Lower leg skin (tissue), 4 donors: ENCODE measurements around the gene PYGO1. TPM values are rescaled to one million over a fixed set of nuclear protein-coding genes. Genes with fewer than 3 reads are reported as not detected.

Experiments used
- DNase-seq, 2 donors: peaks; one replicate each; pipeline ENCODE4 v3.0.0-alpha.2; 2019; ENCODE audit warnings: low spot score in 2 of 2
- H3K4me3 ChIP-seq: fragments of 200-600 bp; sonication (generic); 2 replicates; pipeline ENCODE4 v1.5.1; 2017; ENCODE audit warnings: mild to moderate bottlenecking, low read depth; ENCODE audit not compliant: poor library complexity, severe bottlenecking
- CTCF ChIP-seq, 3 donors: fragments of 450-650 bp; IDR thresholded peaks; one replicate each; pipeline ENCODE4 v1.5.1; 2016; ENCODE audit warnings: antibody characterized with exemption in 3 of 3, mild to moderate bottlenecking in 3 of 3, moderate library complexity in 2 of 3
- POLR2A ChIP-seq, 2 donors: fragments of 450-650 bp; IDR thresholded peaks; one replicate each; pipeline ENCODE4 v1.6.1; 2016 to 2017; ENCODE audit warnings: antibody characterized with exemption in 2 of 2, mild to moderate bottlenecking in 1 of 2, moderate library complexity in 1 of 2
- WGBS, 2 donors: methylation state at CpG; one replicate each; pipeline ENCODE4 v1.1.5; 2018; 5-methylcytosine and 5-hydroxymethylcytosine counted together
- intact Hi-C: fragments of 100-400 bp; cut with DNase I; formaldehyde crosslinking; loops from one replicate; pipeline ENCODE4 v1.15.0; 2023; ENCODE audit warnings: low total_unique reads
- total RNA-seq, 4 donors: library from RNA; depleted of rRNA; stranded (reverse); fragments of >200 nt; gene quantifications; one replicate each; pipeline ENCODE4 v1.1.0, GENCODE V29; 2016

The PYGO1 gene
- total RNA-seq, 4 donors from 2014 or later, result 1.8 to 4.1 (median 3.2) TPM

GRCh38 chr15:55564347-55565145, 23.6 kb downstream of the PYGO1 start:
- 92 to 95% methylated on average over 2 of the region's 2 CpGs for WGBS, 2 donors
- intact Hi-C loops, result no loop called here

GRCh38 chr15:55562601-55563000, 25.5 kb downstream of the PYGO1 start:
- intact Hi-C loops, result no loop called here
- no peak overlapping the region for H3K4me3 ChIP-seq
- WGBS, 2 donors, result 67 to 95% methylated on average over 3 of the region's 3 CpGs
- TF ChIP-seq POLR2A (IDR thresholded peaks at IDR 0.05) (no peak), CTCF (IDR thresholded peaks at IDR 0.05) (no peak)
- no peak for DNase-seq

More at GRCh38 chr15:55564347-55565145, 23.6 kb downstream of the PYGO1 start:
- no peak overlapping the region for H3K4me3 ChIP-seq
- no peak for DNase-seq
- TF ChIP-seq CTCF (IDR thresholded peaks at IDR 0.05) (no peak), POLR2A (IDR thresholded peaks at IDR 0.05) (no peak)

- intact Hi-C loops, result no loop called here
- no peak for DNase-seq
- WGBS, 2 donors, result 74 to 87% methylated on average over 4 of the region's 4 CpGs
- H3K4me3 ChIP-seq, result no peak overlapping the region
- TF ChIP-seq CTCF (IDR thresholded peaks at IDR 0.05), result no peak
- TF ChIP-seq POLR2A (IDR thresholded peaks at IDR 0.05), result no peak
Observed at GRCh38 chr15:55555089-55555488, 33.1 kb downstream of the PYGO1 start.

- 78 to 100% methylated on average over 1 to 2 of the region's 2 CpGs for WGBS, 2 donors
- intact Hi-C loops, result no loop called here
- no peak for TF ChIP-seq CTCF (IDR thresholded peaks at IDR 0.05)
- no peak for TF ChIP-seq POLR2A (IDR thresholded peaks at IDR 0.05)
- DNase-seq, result no peak
- no peak overlapping the region for H3K4me3 ChIP-seq
Observed at GRCh38 chr15:55552926-55553325, 35.2 kb downstream of the PYGO1 start.

GRCh38 chr15:55552451-55552850, 35.7 kb downstream of the PYGO1 start:
- WGBS, 2 donors, result 78 to 89% methylated on average over 5 of the region's 5 CpGs
- TF ChIP-seq CTCF (IDR thresholded peaks at IDR 0.05) (no peak), POLR2A (IDR thresholded peaks at IDR 0.05) (no peak)
- no peak overlapping the region for H3K4me3 ChIP-seq
- DNase-seq, result no peak
- intact Hi-C loops, result no loop called here

- TF ChIP-seq POLR2A (IDR thresholded peaks at IDR 0.05) (no peak), CTCF (IDR thresholded peaks at IDR 0.05) (no peak)
- 96 to 100% methylated on average over 1 of the region's 1 CpG for WGBS, 2 donors
- intact Hi-C loops, result no loop called here
Observed at GRCh38 chr15:55549305-55549704, 38.8 kb downstream of the PYGO1 start.

More at GRCh38 chr15:55549305-55549704, 38.8 kb downstream of the PYGO1 start:
- H3K4me3 ChIP-seq, result no peak overlapping the region
- no peak for DNase-seq
